ENCODE results near the gene RIOX2. TPM values are rescaled to one million over a fixed set of nuclear protein-coding genes. Genes with fewer than 3 reads are reported as not detected.

The RIOX2 gene
- total and polyA plus RNA-seq, 12 donors: 8.4 to 48.0 (median 19.5) TPM

GRCh38 chr3:97969541-97969940 is 2.7 kb downstream of the RIOX2 start:
- Histone ChIP-seq H3K27me3 (no peaks in the 10 kb centered on the region), H3K36me3 (replicated peaks in 1 of 2) (no peaks in the 10 kb centered on the region), H3K9me3 (replicated peaks in 1 of 3) (no peaks in the 10 kb centered on the region), H3K4me3 (no peak overlapping the region), H3K4me1 (replicated peaks in 1 of 2) (peaks cover 6 to 24% of the 10 kb centered on the region in 2 donors), H3K27ac (no peak overlapping the region)
- intact Hi-C loops (cut with DNase I): no loop called here
- WGBS, 4 donors: 62 to 73% (median 69%) methylated on average over 5 of the region's 5 CpGs
- DNase-seq: no peak
- TF ChIP-seq CTCF (IDR thresholded peaks at IDR 0.05): no peak
- TF ChIP-seq POLR2A (IDR thresholded peaks at IDR 0.05): no peak

- peaks cover 6 to 24% of the 10 kb centered on the region in 2 donors for H3K4me1 ChIP-seq (replicated peaks in 1 of 2)
- intact Hi-C loops (cut with DNase I): no loop called here
- no peaks in the 10 kb centered on the region for H3K9me3 ChIP-seq (replicated peaks in 1 of 3)
- DNase-seq: no peak
- H3K27ac ChIP-seq: no peak overlapping the region
- WGBS, 4 donors: 80 to 97% (median 89%) methylated on average over 1 of the region's 1 CpG
- H3K4me3 ChIP-seq: no peak overlapping the region
- no peaks in the 10 kb centered on the region for H3K27me3 ChIP-seq
- TF ChIP-seq CTCF (IDR thresholded peaks at IDR 0.05): no peak
- H3K36me3 ChIP-seq (replicated peaks in 1 of 2): no peaks in the 10 kb centered on the region
Observed at GRCh38 chr3:97968376-97968775, 3.9 kb downstream of the RIOX2 start.

GRCh38 chr3:97967966-97968365 is 4.3 kb downstream of the RIOX2 start:
- H3K27me3 ChIP-seq: no peaks in the 10 kb centered on the region
- WGBS, 4 donors: 94 to 97% (median 94%) methylated on average over 8 of the region's 8 CpGs
- no peaks in the 10 kb centered on the region for H3K9me3 ChIP-seq (replicated peaks in 1 of 3)
- TF ChIP-seq POLR2A (IDR thresholded peaks at IDR 0.05) (no peak), CTCF (IDR thresholded peaks at IDR 0.05) (no peak)
- H3K27ac ChIP-seq: no peak overlapping the region
- no peak for DNase-seq
- no peaks in the 10 kb centered on the region for H3K36me3 ChIP-seq (replicated peaks in 1 of 2)
- H3K4me3 ChIP-seq: no peak overlapping the region
- peaks cover 6 to 24% of the 10 kb centered on the region in 2 donors for H3K4me1 ChIP-seq (replicated peaks in 1 of 2)
- intact Hi-C loops (cut with DNase I): no loop called here

GRCh38 chr3:97960993-97961766 is 11.1 kb downstream of the RIOX2 start:
- Histone ChIP-seq H3K4me1 (replicated peaks in 1 of 2) (no peaks in the 10 kb centered on the region), H3K4me3 (no peak overlapping the region), H3K9me3 (replicated peaks in 1 of 3) (no peaks in the 10 kb centered on the region), H3K27me3 (no peaks in the 10 kb centered on the region), H3K27ac (no peak overlapping the region), H3K36me3 (replicated peaks in 1 of 2) (peaks cover 0 to 12% of the 10 kb centered on the region in 2 donors)
- no peak for DNase-seq
- TF ChIP-seq POLR2A (IDR thresholded peaks at IDR 0.05) (no peak), CTCF (IDR thresholded peaks at IDR 0.05) (no peak)
- WGBS, 4 donors: 91 to 95% (median 93%) methylated on average over 8 of the region's 8 CpGs
- intact Hi-C loops (cut with DNase I): no loop called here
